Activated CD4-positive, alpha-beta T cell treated with anti-CD3 and anti-CD28 coated beads, Interleukin-2, amount 50 U/mL, for 16 hours (primary cell): Measurements from ENCODE around the gene FBXW11.

Experiments used
- DNase-seq: peaks from one replicate; pipeline ENCODE4 v3.0.0-alpha.2; 2020

FBXW11 gene

GRCh38 chr5:172015346-172015745 lies 8.9 kb upstream of the FBXW11 start:
- DNase-seq: no peak

GRCh38 chr5:172010278-172010677 lies 3.8 kb upstream of the FBXW11 start:
- no peak for DNase-seq

GRCh38 chr5:172009536-172010270 lies 3.3 kb upstream of the FBXW11 start:
- no peak for DNase-seq

- no peak for DNase-seq
These were observed 2.3 kb upstream of the FBXW11 start for GRCh38 chr5:172008689-172009141.

- no peak for DNase-seq
These were observed 1.6 kb upstream of the FBXW11 start for GRCh38 chr5:172008111-172008455.

GRCh38 chr5:172007175-172008110 lies 1.0 kb upstream of the FBXW11 start:
- no peak for DNase-seq

- no peak for DNase-seq
These were observed 624 bp downstream of the FBXW11 start for GRCh38 chr5:172005708-172006320.

- peak; percentile 54 for DNase-seq
These were observed 1.6 kb downstream of the FBXW11 start for GRCh38 chr5:172004824-172005237.

GRCh38 chr5:172003746-172004145 lies 2.7 kb downstream of the FBXW11 start:
- DNase-seq: no peak

GRCh38 chr5:172002840-172003512 lies 3.5 kb downstream of the FBXW11 start:
- DNase-seq: no peak

GRCh38 chr5:172002310-172002709 lies 4.1 kb downstream of the FBXW11 start:
- peak; percentile 38 for DNase-seq

- DNase-seq: no peak
These were observed 6.6 kb downstream of the FBXW11 start for GRCh38 chr5:171999877-172000276.

GRCh38 chr5:171999100-171999499 lies 7.3 kb downstream of the FBXW11 start:
- no peak for DNase-seq

- no peak for DNase-seq
These were observed 9.4 kb downstream of the FBXW11 start for GRCh38 chr5:171997011-171997410.

GRCh38 chr5:171992813-171993212 lies 13.6 kb downstream of the FBXW11 start:
- DNase-seq: no peak

- no peak for DNase-seq
These were observed 14.1 kb downstream of the FBXW11 start for GRCh38 chr5:171992305-171992704.

GRCh38 chr5:171990713-171991015 lies 15.8 kb downstream of the FBXW11 start:
- no peak for DNase-seq

GRCh38 chr5:171989946-171990712 lies 16.3 kb downstream of the FBXW11 start:
- DNase-seq: no peak

- DNase-seq: peak; percentile 87
These were observed 17.2 kb downstream of the FBXW11 start for GRCh38 chr5:171989276-171989675.

- DNase-seq: no peak
These were observed 19.7 kb downstream of the FBXW11 start for GRCh38 chr5:171986772-171987171.

- DNase-seq: peak; percentile 72
These were observed 21.6 kb downstream of the FBXW11 start for GRCh38 chr5:171984748-171985419.

GRCh38 chr5:171981847-171982246 lies 24.6 kb downstream of the FBXW11 start:
- DNase-seq: no peak
